Measurements from ENCODE around the gene VMAC.

VMAC gene

DNA sequence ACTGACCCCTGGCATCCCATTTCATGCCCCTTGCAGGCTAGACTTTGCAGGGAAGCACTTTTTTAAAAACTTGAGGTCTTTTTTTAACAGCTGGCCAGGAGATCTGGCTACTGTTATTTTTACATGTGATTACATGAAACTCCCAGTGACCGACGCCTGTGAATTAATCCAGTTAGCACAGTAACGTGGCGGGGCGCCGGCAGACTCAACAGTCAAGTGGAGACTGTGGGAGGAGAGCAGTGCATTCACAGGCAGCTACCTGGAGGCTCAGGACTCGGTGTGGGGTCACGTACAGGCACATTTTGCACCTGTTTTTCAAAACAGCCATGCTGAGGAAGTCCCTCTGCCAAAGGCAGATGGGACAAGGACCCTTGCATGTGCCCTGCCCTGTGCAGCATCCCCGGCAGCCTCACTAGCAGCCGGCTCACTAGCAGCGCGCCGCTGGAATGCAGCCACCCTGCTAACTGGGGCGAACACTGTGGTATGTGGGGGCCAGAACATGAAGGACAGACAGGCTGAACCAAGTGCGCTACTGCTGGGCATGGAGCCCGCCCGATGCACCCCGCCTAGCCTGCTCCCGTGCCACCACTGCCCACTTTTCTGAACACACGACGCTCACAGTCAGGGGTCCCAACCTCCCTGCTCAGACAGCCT, 28.1 kb downstream of the VMAC start:
- no peak for DNase-seq

DNA sequence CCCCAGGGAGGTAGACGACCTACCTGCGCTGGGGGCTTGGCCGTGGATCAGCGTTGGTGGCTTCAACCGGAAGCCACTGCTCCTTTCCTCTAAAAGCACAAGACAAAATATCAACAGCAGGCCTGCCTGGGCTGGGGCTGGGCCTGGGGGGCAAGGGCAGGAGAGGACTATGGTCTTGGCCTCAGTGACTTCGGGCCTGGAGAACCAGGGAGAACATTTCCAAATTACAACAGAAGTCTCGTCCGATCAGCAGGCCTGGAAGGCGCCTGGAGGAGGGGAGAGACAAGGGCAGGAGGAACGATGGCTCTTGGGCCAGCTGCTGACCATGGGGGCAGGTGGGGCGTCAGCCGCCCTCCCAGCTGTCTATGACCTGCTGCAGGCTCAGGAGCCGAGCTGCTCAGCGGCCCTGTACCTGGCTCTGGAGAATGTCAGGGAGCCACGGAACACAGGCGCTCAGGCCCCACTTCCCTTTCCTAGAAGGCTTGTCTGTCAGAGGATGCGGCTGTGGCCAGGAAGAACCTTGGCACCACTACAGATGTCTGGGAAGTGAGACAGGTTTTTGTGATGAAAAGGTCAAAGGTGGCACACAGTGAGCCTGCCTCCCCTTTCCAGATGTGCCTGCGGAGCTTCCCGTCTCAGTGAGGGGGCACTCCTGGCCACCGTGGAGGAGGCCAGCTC, 28.9 kb downstream of the VMAC start:
- DNase-seq, result no peak

- no peak for DNase-seq
Observed at GRCh38 chr19:5934069-5934401, 29.4 kb downstream of the VMAC start.

- no peak for DNase-seq
Observed at GRCh38 chr19:5934774-5935472, 30.3 kb downstream of the VMAC start.

- DNase-seq, result no peak
Observed at GRCh38 chr19:5935473-5936291, 31.0 kb downstream of the VMAC start.

GRCh38 chr19:5936292-5936592, 31.6 kb downstream of the VMAC start:
- DNase-seq, result no peak

DNA sequence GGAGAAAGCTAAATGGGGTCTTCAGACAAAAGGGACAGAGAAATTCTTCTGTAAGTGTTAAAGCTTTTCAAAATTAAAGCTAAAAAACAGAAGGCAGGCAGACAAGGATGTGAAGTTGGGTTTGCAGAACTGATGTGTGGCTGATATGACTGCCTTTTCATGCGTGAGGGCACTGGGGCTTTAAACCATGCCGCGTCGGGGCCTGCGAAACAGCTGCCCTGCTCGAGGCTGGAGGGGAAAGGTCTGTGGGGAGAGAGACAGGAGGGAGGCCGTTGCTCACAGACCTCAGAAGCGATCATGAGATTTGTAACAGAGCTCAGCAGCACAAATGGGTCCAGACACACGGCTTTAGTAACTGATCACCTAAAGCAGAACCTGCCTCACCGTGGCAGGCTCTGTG, 32.9 kb downstream of the VMAC start:
- no peak for DNase-seq

- DNase-seq, result no peak
Observed at GRCh38 chr19:5940260-5941208, 35.9 kb downstream of the VMAC start.

- no peak for DNase-seq
Observed at GRCh38 chr19:5941673-5942072, 37.0 kb downstream of the VMAC start.

- DNase-seq, result no peak
Observed at GRCh38 chr19:5943045-5943444, 38.4 kb downstream of the VMAC start.

GRCh38 chr19:5943623-5944022, 39.0 kb downstream of the VMAC start:
- DNase-seq, result no peak

DNA sequence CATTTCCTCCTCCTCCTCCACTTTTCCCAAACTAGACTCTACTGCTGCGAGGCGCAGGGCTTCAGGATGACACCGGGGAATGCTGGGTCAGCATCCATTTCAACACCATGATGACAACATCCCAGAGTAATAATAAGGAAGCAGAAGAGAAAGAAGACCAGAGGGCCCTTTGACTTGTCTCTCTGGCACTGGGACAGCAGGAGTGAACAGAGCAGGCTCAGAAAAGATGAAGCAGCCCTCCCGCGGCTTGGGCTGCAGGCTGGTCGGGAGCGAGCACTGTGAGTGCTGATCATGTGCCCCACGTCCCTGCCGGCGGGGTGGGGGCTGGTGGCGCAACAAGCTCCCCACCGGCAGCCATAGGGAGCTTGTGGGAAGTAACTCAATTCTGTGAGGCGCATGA, 42.8 kb downstream of the VMAC start:
- DNase-seq, result no peak

DNA sequence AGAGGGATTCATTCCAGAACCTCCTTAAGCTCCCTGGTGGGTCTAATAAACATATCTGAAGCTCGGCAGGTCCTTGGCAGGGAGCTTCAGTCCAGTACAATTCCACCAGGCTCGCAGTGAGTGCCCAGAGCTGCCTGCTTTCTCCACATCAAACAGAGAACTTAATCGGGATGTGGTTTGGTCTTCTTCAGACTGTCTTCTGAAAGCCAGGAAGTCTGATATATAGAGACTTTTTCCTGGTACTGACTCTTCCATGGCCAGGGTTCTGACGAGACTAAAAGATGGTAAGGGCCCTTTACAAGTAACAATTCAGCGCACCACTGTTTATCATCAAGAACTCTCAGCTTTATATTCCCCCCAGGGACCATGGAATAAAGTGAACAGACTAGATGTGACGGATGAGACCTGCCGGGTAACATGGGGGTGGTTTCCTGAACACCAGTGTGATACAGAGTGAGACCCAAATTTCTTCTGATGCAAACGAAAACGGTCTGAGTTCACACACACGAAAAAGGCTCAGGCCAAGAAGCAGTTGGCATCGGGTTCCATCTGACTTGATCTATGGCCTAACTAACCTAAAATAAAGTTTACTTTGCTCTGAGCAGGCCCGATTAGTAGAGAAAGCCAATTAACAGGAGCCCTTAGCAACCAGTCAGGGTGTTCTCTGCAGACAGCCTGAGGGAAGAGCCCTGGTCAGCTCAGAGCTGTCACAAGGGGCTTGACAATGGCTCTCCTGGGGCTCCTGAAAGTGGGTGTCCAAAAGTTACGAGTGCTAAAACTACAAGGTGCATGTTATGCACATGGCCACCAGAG, 44.3 kb downstream of the VMAC start:
- peak; percentile 41 to 44 for DNase-seq

DNA sequence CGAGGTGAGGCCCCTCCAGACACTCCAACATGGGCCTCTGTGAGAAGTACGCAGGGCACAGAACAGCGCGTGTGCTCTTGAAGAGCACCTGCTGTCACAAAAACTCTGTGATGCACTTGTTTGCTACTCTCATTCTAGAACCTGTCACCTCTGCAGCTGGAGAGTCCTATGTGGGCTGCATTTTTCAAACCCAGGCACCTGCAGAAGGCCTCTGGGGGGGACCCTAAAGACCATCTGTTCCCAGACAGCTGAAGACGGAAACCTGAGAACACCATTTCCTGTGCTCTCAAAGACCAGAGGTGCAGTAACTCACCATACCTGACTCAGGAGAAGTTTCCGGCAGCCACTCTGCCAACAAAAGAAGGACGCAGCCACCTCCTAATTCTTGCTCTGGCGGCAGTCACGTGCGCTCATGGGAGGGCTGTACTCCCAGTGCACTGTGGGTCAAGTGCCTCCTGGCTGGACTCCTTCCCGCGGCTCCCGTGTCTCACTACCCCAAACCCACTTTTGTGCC, 45.2 kb downstream of the VMAC start:
- DNase-seq, result peak; percentile 52 to 63

DNA sequence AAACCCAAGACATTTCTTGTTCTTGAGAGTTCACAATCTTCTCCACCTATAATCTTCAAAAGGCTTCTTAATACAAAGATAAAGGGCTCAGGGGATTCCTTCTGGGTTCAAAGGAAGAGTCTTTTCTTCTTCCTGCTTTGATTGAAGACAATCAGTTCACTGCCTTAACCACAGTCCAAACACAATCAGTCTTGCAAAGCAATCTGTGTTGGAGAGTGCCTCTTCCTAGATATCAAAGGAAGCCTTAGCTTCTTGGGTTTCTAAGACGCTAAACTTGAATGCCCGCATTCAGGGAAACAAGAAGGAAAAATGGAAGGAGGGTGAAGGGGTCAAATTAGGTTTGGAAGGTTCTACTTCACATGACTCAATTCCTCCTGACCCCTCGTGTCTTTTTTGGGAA, 46.1 kb downstream of the VMAC start:
- no peak for DNase-seq

DNA sequence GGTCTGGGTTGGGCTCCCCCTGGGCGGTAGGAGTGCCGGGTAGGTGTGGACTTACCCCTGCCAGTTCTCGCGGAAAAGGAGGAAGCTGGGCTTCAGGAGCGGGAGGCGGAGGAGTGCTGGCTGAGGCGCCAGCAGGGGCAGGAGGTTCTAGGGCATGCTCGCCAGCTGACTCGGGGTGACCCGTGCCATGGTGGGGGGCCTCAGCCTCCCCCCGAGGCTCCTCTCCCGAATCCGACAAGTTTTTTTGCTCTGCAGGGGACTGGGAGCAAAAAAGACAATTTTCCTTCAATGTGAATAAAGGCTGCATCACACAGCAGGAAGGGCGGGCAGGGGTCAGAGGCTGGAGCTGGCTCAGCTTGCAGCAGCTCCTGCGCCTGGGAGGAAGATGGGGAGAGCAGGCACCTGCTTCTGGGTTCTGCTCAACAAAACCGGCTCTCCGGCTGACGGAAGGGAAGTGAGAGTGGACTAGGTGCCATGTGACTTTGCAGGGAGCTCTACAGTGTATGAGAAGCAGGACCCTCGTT, 46.7 kb downstream of the VMAC start:
- DNase-seq, result no peak

DNA sequence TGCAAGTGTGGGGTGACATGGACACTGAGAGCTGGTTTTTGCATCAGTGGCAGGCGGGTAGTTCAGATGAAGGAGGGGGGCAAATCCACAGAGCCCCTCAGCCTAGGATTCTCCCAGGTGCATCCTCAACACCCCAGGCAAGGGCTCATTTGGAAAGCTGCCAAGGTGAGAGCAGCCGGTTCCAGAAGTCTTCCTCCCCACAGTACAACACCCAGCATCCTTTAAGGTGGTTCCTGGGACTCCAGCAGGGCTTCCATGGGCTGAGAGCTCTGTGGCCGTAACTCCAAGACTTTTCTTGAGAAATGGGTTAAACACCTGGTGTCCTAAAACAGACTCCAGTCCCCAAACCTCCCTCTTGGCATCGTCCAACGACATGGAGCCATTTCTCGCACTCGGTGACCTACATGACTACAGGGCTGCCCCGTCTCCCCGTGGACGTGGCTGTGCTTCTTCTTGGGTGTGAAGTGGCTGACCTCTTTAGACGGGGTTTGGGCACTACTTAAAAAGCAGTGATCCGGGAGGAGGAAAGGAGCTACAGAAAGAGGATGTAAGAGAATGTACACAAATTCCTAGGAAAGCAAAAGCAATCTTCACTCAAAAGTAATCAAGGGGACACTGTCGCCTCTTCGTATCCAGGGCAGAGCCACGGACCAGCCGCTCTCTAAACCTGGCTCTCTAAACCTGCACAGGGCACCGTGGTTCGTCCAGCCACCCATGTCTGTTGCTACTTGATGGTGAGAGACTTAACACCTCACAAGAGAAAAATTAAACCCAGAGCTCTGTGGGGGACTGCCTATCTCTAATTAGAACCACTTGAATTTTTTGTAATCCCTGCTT, 47.7 kb downstream of the VMAC start:
- no peak for DNase-seq

DNA sequence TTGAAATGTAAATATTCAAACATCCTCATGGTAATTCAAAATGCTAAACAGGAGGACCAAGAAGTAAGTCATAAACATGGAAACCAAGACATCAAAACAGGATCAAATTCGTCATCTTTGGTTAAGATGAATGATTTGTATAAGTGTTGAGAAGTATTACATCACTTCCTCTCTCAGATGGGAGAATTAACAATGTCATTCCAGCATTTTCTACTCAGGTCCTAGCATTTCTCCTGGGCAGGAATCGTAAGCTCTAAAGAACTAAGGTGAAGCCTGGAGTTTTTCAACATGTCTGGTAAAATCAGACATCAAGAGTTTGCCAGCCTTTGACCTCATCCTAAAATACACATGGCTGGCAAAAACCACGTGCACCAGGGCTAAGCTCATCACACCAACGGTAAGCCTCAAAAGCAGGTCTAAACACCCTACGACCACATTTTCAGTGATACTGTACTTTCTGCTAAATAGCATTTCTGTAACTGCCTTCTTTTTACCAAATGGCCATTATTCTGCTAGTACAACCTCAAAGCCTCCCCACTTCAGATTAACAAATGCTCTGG, 48.4 kb downstream of the VMAC start:
- DNase-seq, result no peak

DNA sequence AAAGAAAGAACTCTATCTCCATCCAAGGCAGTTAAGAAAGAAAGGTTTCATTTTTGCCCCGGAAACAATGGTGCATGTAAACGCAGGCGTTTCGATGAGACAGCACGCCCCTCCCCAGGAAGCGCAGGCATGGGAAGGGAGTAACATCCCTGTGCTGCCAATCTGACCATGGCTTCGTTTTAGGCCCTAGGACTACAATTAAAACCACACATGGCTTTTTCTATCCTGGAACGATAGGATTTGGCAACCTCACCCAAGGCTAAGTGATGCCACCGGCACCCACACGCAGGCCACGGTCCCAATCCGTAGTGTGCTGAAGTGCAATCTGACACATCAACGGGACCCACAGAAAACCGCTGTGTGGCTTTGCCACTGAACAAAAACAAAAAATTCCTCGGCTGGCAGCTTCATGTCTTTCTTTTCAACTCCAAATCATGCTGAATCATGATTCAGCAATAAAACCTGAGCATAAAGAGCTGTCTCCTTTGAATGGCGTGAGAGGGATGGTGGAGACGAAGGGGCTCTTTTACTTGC, 49.1 kb downstream of the VMAC start:
- DNase-seq, result peak; percentile 66 to 72

DNA sequence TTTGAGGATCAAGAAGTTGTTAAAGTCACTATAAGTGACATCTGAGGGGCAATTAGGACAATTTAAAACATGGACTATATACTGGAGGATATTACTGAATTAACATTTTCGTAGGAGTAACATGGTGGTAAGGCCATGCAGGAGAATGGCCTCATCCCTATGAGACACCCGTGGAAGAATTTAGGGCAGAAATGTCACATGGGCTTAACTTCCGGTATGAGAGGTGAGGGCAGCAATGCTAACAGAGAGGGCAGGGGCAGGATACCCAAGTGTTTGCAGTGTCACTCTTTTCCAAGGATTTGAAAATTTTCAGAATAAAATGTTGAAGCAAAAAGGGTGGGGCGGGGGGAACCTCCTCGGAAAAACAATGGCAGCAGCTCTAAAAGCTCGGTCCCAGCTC, 49.6 kb downstream of the VMAC start:
- no peak for DNase-seq

Data from activated T-cell treated with anti-CD3 and anti-CD28 coated beads, Interleukin-2, amount 50 U/mL, for 48 hours (primary cell).